HL-60 (cell line): ENCODE results near the gene SMC3.

Experiments used
- POLR2AphosphoS5 ChIP-seq: IDR thresholded peaks from 2 replicates; pipeline ENCODE4 v1.6.1; 2012; ENCODE audit warnings: low read depth
- TF ChIP-seq, protein P1 (sequence below): IDR thresholded peaks from one replicate; pipeline ENCODE4 v1.5.1; 2011; ENCODE audit warnings: low read length, control low read depth, inconsistent platforms; ENCODE audit not compliant: insufficient read depth

DNA sequence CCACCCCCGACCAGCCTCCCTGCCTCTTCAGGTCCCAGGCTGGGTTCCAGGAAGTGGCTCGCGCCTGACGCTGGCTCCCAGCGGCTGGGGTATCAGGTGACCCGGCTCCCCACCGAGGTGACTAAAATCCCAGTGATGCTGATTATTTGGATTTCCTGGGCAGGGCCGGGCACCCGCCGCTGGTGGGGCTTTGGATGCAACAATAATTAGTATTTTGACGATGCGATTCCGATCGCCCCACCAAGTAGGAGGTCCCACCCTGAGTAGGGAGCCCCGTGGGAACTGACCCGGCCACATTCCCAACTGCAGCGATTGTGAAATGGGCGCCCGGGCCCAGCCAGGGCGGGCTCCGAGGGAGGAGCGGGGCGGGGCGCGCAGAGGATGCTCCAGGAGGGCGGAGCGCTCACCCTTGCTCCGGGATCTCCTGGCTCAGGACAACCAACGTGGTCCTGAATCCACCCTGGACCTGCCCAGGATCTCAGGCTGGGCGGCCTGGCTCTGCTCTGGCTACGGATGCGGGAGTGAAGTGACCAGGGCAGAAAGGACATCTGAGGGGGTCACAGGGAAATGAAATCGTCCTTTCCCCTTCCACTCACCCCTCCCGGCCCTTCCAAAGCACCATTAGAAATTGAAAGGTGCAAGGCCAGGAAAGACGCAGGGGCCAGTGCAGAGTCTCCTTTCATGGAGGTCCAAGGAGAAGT, 37.2 kb upstream of the SMC3 start:
- TF ChIP-seq, protein P1, sequence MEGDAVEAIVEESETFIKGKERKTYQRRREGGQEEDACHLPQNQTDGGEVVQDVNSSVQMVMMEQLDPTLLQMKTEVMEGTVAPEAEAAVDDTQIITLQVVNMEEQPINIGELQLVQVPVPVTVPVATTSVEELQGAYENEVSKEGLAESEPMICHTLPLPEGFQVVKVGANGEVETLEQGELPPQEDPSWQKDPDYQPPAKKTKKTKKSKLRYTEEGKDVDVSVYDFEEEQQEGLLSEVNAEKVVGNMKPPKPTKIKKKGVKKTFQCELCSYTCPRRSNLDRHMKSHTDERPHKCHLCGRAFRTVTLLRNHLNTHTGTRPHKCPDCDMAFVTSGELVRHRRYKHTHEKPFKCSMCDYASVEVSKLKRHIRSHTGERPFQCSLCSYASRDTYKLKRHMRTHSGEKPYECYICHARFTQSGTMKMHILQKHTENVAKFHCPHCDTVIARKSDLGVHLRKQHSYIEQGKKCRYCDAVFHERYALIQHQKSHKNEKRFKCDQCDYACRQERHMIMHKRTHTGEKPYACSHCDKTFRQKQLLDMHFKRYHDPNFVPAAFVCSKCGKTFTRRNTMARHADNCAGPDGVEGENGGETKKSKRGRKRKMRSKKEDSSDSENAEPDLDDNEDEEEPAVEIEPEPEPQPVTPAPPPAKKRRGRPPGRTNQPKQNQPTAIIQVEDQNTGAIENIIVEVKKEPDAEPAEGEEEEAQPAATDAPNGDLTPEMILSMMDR = no peak
- TF ChIP-seq POLR2AphosphoS5 = no peak
